Hypothalamus (tissue), 51 donors: Measurements from ENCODE around the gene ANAPC1.
"Not testable (repeated sequence)": the region's sequence is repeated elsewhere in the genome, so short reads cannot be mapped to it uniquely, and the experiment has no call there.

Source experiments
- DNase-seq, 51 donors: peaks; one replicate each; lab custom pipeline; 2025; lab: John Stamatoyannopoulos, UW

The ANAPC1 gene

DNA sequence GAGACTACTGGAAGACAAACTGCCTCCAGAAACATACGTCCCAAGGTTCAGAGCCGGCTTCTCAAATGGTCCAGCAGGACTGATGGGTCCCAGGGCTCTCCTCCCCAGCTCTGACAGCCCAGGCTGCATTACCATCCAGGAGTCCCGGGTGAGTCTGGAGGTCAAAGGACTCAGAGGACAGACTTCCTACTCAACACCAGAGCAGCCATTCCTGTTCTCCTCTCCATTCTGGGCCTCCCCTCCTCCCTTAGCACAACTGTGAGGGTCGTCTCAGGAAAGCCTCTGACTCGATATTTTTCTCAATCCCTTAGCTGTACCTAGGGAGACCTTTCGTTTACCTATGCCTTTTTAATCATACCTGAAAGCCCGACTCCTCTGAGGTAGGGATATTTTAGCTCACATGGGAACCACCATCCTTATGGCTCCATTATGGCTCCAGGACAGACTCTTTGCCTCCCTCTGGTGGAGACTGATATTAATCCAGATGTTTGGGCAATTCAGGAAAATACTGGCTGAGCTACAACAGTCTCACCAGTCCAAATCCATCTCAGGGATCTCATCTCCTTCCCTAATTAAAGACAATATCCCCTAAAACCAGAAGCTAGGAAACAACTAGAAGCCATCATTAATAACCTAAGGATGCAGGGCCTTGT is 70.9 kb downstream of the ANAPC1 start:
- DNase-seq = not testable (repeated sequence)

DNA sequence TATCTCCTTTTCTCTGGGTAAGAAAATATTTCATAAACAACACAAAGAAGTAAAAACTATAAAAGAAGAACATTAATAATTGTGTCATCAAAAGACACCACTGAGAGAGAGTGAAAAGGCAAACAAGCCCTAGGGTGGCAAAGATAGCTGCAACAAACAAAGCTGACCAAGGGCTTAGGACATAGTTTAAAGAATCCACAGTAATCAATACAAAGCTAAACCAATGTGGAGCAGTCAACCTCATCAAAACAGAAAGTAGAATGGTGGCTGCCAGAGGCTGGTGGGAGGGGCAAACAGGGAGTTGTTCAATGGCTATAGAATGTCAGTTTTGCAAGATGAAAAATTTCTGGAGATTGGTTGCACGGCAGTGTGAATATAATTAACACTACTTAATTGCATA is 93.4 kb downstream of the ANAPC1 start:
- DNase-seq = not testable (repeated sequence)

DNA sequence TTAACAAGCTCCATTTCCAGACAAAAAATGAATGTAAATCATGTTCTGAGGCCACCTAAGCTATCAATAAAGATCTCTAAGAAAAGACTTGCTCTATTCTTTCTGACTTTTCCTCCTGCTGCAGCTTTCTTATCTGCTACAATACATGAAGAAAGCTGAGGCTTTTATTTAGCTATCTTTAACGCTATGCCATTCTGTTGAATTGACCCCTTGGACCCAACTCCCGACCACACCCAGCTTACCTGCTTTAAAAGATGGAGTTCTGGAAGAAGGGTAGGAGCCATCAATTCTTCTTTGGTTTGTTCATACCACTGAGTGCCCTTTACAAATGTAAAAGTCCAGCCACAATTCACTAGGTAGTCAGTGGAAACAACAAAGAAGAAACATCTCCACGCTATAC is 99.9 kb downstream of the ANAPC1 start:
- not testable (repeated sequence) for DNase-seq

GRCh38 chr2:111782195-111782594 is 101.8 kb downstream of the ANAPC1 start:
- not testable (repeated sequence) for DNase-seq

DNA sequence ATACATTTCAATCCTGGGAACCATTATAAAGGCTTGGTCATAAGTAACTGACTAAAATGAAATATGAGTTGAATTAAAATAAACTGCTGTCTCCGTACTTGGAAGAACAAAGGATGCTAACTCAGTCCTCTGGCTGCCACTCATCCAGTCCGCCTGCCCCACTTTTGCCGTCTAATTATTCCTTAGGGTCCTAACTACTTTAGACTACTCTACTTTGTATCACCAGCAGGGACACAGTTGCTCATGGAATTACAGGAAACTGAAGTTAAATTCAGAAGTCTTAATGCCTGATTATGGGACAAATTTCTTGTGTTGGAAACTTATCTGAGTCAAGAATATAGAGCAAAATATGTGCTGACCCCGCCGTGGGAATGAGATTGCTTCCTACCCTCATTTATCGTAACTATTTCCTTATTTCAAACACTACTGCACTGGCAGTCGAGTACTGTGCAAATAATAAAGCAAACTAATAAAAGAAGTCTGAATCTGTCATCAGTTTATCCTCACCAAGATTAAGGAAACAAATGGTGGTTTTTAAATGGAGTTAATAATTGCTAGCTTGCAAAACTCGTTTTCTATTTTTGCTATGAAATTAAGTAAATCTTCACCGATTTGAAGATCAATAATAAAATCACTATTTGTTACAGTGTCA is 102.4 kb downstream of the ANAPC1 start:
- DNase-seq = not testable (repeated sequence)

- not testable (repeated sequence) for DNase-seq
Observed at GRCh38 chr2:111777155-111777554, 106.8 kb downstream of the ANAPC1 start.

GRCh38 chr2:111776296-111776695 is 107.7 kb downstream of the ANAPC1 start:
- DNase-seq = not testable (repeated sequence)

GRCh38 chr2:111772180-111772579 is 111.8 kb downstream of the ANAPC1 start:
- not testable (repeated sequence) for DNase-seq

- not testable (repeated sequence) for DNase-seq
Observed at GRCh38 chr2:111770916-111771658, 112.9 kb downstream of the ANAPC1 start.

DNA sequence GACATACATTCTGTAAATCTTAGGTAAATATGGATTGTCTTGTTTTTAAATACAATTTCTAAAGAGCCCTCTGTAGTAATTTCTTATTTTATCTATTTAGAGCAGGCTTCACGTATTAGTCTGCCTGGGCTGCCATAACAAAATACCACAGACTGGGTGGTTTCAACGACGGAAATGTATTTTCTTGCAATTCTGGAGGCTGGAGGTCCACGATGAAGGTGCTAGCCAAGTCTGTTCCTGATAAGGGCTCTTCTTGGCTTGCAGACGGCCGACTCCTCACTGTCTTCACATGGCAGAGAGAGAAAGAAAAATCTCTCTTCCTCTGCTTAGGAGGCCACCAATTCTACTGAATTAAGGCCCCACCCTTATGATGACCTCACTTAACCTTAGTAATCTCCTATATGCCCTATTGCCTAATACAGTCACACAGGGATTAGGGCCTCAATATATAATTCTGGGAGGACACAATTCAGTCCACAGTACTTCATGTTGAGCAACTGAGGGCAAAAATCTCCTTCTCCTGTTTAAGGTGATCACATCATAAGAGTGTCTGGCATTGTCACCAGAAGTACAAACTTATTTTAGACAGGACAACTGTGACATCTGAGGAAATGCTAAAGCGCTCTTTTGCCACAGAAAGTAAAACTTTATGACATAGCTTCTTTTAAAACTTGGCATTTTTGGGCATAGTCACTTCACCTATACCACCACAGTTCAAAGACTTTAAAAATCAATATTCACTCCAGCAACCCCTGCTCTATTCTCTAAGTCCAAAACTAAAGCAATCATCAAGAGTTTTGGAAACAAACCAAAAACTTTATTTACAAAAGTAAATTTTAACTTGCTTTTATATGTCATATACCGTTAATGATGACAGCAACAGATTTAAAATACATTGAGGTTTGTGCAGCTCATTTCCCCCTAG is 115.5 kb downstream of the ANAPC1 start:
- DNase-seq = not testable (repeated sequence)

GRCh38 chr2:111767087-111767486 is 116.9 kb downstream of the ANAPC1 start:
- DNase-seq = not testable (repeated sequence)

DNA sequence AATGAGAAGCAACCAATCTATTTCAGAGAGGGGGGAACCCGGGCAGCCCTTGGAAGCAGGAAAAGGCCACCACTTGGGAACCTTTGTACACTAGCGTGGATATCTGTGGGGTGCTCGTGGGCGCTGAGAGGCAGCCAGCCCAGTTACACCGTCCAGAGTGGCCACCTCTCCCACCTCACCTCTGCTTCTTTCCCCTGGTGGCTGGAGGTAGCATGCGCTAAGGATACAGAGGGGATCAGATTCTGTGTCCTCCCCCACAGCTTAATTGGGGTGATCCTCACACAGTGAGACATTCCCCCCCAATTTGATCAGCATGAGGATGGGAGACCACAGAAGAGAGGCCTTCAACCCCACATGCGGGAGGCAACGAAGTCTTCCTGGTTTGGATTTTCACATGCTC is 117.7 kb downstream of the ANAPC1 start:
- DNase-seq = not testable (repeated sequence)

GRCh38 chr2:111764151-111764550 is 119.8 kb downstream of the ANAPC1 start:
- not testable (repeated sequence) for DNase-seq

GRCh38 chr2:111760697-111761284 is 123.2 kb downstream of the ANAPC1 start:
- DNase-seq = not testable (repeated sequence)

GRCh38 chr2:111752533-111752932 is 131.5 kb downstream of the ANAPC1 start:
- not testable (repeated sequence) for DNase-seq

DNA sequence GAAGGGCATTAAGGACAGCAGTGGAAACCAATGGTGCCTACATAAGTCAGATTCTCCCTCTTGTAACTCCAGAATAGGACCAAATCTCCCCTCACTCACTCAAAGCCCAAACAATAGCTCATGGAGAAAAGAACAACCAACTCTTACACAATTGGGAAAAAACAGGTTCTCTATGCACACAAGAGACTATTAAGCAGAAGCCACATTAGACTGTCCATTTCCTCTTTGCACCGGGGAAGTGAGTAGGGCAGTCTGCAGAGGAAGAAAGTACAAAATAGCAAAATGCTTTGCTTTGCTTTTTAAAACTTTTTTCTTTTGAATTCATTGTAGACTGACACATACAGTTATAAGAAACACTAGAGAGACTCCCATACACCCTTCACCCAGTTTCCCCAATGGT is 133.4 kb downstream of the ANAPC1 start:
- not testable (repeated sequence) for DNase-seq

GRCh38 chr2:111748429-111748828 is 135.6 kb downstream of the ANAPC1 start:
- DNase-seq = not testable (repeated sequence)

DNA sequence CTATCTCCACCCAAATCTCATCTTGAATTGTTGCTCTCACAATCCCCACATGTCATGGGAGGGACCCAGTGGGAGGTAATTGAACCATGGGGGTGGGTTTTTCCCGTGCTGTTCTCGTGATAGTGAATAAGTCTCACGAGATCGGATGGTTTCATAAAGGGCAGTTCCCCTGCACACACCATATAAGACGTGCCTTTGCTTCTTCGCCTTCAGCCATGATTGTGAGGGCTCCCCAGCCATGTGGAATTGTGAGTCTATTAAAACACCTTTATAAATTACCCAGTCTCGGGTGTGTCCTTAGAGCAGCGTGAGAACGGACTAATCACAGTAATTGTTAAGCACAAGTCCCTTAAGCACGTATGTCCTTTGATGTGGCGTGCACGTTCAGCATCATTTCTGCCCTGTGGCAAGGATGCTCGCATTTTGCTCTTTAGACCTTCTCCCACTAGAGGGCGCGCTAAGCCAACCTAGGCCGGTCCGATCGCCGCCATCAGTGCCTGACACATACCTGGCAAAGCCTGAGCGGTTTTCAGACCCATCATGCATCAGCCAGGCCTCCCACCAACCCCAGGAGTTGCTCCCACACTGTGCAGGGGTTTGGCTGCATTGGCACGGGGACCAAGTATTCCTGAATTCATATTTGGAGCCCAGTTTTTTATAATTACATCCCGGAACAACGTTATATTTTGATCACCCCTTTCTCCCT is 136.4 kb downstream of the ANAPC1 start:
- DNase-seq = not testable (repeated sequence)

DNA sequence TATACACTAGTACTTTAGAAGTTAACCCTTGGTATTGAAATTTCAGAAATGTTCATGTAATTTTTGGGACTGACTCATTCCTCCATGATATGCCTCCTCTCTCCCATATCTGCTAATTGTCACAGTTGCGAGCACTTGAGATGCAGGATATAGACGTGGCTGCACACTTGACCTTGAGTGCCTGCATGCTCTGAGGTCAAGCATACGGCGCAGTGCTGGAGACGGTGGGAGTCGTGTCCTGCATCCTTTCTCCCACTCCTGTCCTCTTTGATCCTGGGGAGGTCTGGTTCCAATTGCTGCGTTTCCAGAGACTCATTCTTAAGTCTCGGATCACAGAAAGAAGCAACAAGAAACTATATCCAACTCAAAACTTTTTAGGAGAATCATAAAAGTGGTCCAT is 139.2 kb downstream of the ANAPC1 start:
- not testable (repeated sequence) for DNase-seq
